HCT116 (cell line): ENCODE measurements around the gene BMP8B. TPM values are rescaled to one million over a fixed set of nuclear protein-coding genes. Genes with fewer than 3 reads are reported as not detected.

Source experiments
- ATAC-seq: fragments of 200-7000 bp; cut with Tn5 transposase; 2 replicates; pipeline ENCODE4 v1.9.1; 2020; ENCODE audit warnings: mild to moderate bottlenecking, moderate library complexity
- BruUV-seq: library from RNA; stranded (reverse); fragments of 400-500 nt; replicated peaks from 2 replicates; lab custom pipeline; 2021; lab: Mats Ljungman, UMichigan
- CTCF ChIA-PET: fragments of 300-600 bp; sonication (Branson Sonifier 250); formaldehyde crosslinking; loops from one replicate; lab custom pipeline; 2021; ENCODE audit warnings: antibody characterized with exemption; lab: Charles Lee
- POLR2A ChIA-PET: fragments of 300-600, 350-600 bp; sonication (Branson Sonifier 250); formaldehyde crosslinking; loops from one replicate; lab custom pipeline; 2021; ENCODE audit warnings: antibody characterized with exemption; lab: Charles Lee
- RAD21 ChIA-PET, 2 experiments: fragments of 300-600 bp; sonication (Branson Sonifier 250); formaldehyde crosslinking; loops; one replicate each; lab custom pipeline; 2023; ENCODE audit warnings: low total read pairs in 2 of 2; ENCODE audit not compliant: uncharacterized antibody in 2 of 2, unreplicated experiment in 2 of 2, low non-redundant PET in 1 of 2; lab: Charles Lee
- DNase-seq: peaks from one replicate; pipeline ENCODE4 v3.0.0-alpha.2; 2010; ENCODE audit warnings: low read depth, low spot score
- H2AFZ ChIP-seq: fragments of 200-600 bp; shearing (Covaris generic), sonication (generic); 2 replicates; pipeline ENCODE4 v1.6.1; 2017; ENCODE audit warnings: low read depth, mixed run types, mixed read lengths, antibody characterized with exemption, low read length; ENCODE audit not compliant: poor library complexity, severe bottlenecking
- H3K27ac ChIP-seq: 2 replicates; pipeline ENCODE4 v1.5.1; 2012; ENCODE audit warnings: low read depth, low read length
- H3K27me3 ChIP-seq: fragments of 200-600 bp; sonication (generic); 2 replicates; pipeline ENCODE4 v1.6.1; 2016; ENCODE audit warnings: mixed run types, low read length, mixed read lengths; ENCODE audit not compliant: insufficient read depth
- H3K36me3 ChIP-seq, 2 experiments: fragments of 200-500 bp in 1 of 2; fragments of 200-600 bp in 1 of 2; sonication (Bioruptor generic) in 1 of 2; sonication (generic) in 1 of 2; 2 replicates each; pipeline versions ENCODE4 v1.5.1 to v1.6.1; 2014 to 2016; ENCODE audit warnings: low read length in 2 of 2, inconsistent platforms in 1 of 2, mixed read lengths in 1 of 2, mixed run types in 1 of 2; ENCODE audit not compliant: insufficient read depth in 2 of 2, control insufficient read depth in 1 of 2
- H3K4me1 ChIP-seq, 2 experiments: fragments of 200-600 bp in 1 of 2; sonication (generic) in 1 of 2; 2 replicates each; pipeline versions ENCODE4 v1.5.1 to v1.6.1; 2012 to 2017; ENCODE audit warnings: low read length in 2 of 2, inconsistent platforms in 1 of 2, mild to moderate bottlenecking in 1 of 2, mixed read lengths in 1 of 2, mixed run types in 1 of 2, moderate library complexity in 1 of 2; ENCODE audit not compliant: insufficient read depth in 2 of 2, control insufficient read depth in 1 of 2
- H3K4me2 ChIP-seq: fragments of 200-600 bp; sonication (generic); 2 replicates; pipeline ENCODE4 v1.6.1; 2017; ENCODE audit warnings: mixed run types, low read length, mixed read lengths
- H3K4me3 ChIP-seq, 2 experiments: fragments of 200-600 bp in 1 of 2; sonication (generic) in 1 of 2; replicated peaks in 1 of 2; 2 replicates each; pipeline ENCODE4 v1.5.1; 2011 to 2016; ENCODE audit warnings: low read length in 2 of 2, control low read depth in 1 of 2, low read depth in 1 of 2, mild to moderate bottlenecking in 1 of 2, mixed read lengths in 1 of 2, mixed run types in 1 of 2
- H3K79me2 ChIP-seq: fragments of 200-600 bp; sonication (generic); 2 replicates; pipeline ENCODE4 v1.6.1; 2017; ENCODE audit warnings: mild to moderate bottlenecking, mixed run types, low read length, moderate library complexity, mixed read lengths; ENCODE audit not compliant: insufficient read depth
- H3K9ac ChIP-seq: fragments of 200-600 bp; sonication (generic); 2 replicates; pipeline ENCODE4 v1.6.1; 2016; ENCODE audit warnings: low read length, mixed read lengths
- H3K9me2 ChIP-seq: fragments of 200-600 bp; sonication (generic), shearing (Covaris generic); 2 replicates; pipeline ENCODE4 v1.6.1; 2017; ENCODE audit warnings: mixed run types, mild to moderate bottlenecking, moderate library complexity; ENCODE audit not compliant: insufficient read depth
- H3K9me3 ChIP-seq, 2 experiments: fragments of 200-500 bp in 1 of 2; fragments of 200-600 bp in 1 of 2; sonication (Bioruptor generic) in 1 of 2; sonication (generic) in 1 of 2; 2 replicates each; pipeline ENCODE4 v1.6.1; 2014 to 2017; ENCODE audit warnings: low read length in 2 of 2, mixed read lengths in 2 of 2, inconsistent platforms in 1 of 2, low read depth in 1 of 2, mild to moderate bottlenecking in 1 of 2, mixed run types in 1 of 2, moderate library complexity in 1 of 2; ENCODE audit not compliant: control insufficient read depth in 1 of 2, insufficient read depth in 1 of 2
- H4K20me1 ChIP-seq: fragments of 200-600 bp; sonication (generic), shearing (Covaris generic); 2 replicates; pipeline ENCODE4 v1.6.1; 2017; ENCODE audit warnings: mixed run types, mild to moderate bottlenecking, moderate library complexity; ENCODE audit not compliant: insufficient read depth
- ATF3 ChIP-seq: IDR thresholded peaks from 2 replicates; pipeline ENCODE4 v1.6.1; 2012
- CBX3 ChIP-seq: IDR thresholded peaks from 2 replicates; pipeline ENCODE4 v1.6.1; 2012; ENCODE audit warnings: low read depth
- CEBPB ChIP-seq: IDR thresholded peaks from 2 replicates; pipeline ENCODE4 v1.6.1; 2012; ENCODE audit warnings: low read depth
- EGR1 ChIP-seq: IDR thresholded peaks from 2 replicates; pipeline ENCODE4 v1.6.1; 2012; ENCODE audit warnings: low read depth
- ELF1 ChIP-seq: IDR thresholded peaks from 2 replicates; pipeline ENCODE4 v1.6.1; 2012; ENCODE audit warnings: low read depth, borderline replicate concordance
- EZH2 ChIP-seq: fragments of 200-600 bp; sonication (generic); IDR thresholded peaks from 2 replicates; pipeline ENCODE4 v1.6.1; 2017; ENCODE audit warnings: antibody characterized with exemption, mixed run types
- EZH2phosphoT487 ChIP-seq: fragments of 200-600 bp; IDR thresholded peaks from 2 replicates; pipeline ENCODE4 v1.6.1; 2018; ENCODE audit warnings: antibody characterized with exemption, borderline replicate concordance
- FOSL1 ChIP-seq: IDR thresholded peaks from 2 replicates; pipeline ENCODE4 v1.6.1; 2012; ENCODE audit warnings: low read depth
- JUND ChIP-seq: IDR thresholded peaks from 2 replicates; pipeline ENCODE4 v1.6.1; 2012
- POLR2A ChIP-seq: IDR thresholded peaks from 2 replicates; pipeline ENCODE4 v1.7.0; 2011; ENCODE audit warnings: borderline replicate concordance; ENCODE audit not compliant: insufficient read depth, insufficient read length; ENCODE audit errors: extremely low read depth
- POLR2AphosphoS5 ChIP-seq: IDR thresholded peaks from 2 replicates; pipeline ENCODE4 v1.6.1; 2011; ENCODE audit warnings: mild to moderate bottlenecking, low read depth, low read length, moderate library complexity
- RAD21 ChIP-seq: IDR thresholded peaks from 2 replicates; pipeline ENCODE4 v1.6.1; 2012; ENCODE audit warnings: low read depth, mild to moderate bottlenecking
- REST ChIP-seq: IDR thresholded peaks from 2 replicates; pipeline ENCODE4 v1.6.1; 2012; ENCODE audit warnings: low read depth
- SP1 ChIP-seq: IDR thresholded peaks from 2 replicates; pipeline ENCODE4 v1.6.1; 2012; ENCODE audit warnings: low read depth
- TCF7L2 ChIP-seq: IDR thresholded peaks from 2 replicates; pipeline ENCODE4 v1.7.0; 2011; ENCODE audit warnings: borderline replicate concordance, inconsistent platforms; ENCODE audit not compliant: insufficient read depth, insufficient read length; ENCODE audit errors: extremely low read depth
- ZNF274 ChIP-seq: fragments of 200-500 bp; sonication (Bioruptor generic); IDR thresholded peaks from 2 replicates; pipeline ENCODE4 v1.6.1; 2014; ENCODE audit warnings: mild to moderate bottlenecking, low read depth, low read length, inconsistent platforms
- intact Hi-C: fragments of 100-400 bp; cut with micrococcal nuclease; formaldehyde crosslinking; loops from 2 replicates; pipeline ENCODE4 v1.10.0; 2022
- total RNA-seq: library from RNA; stranded (reverse); gene quantifications from one replicate; pipeline ENCODE4 v1.2.1, GENCODE V29; 2021; ENCODE audit not compliant: unreplicated experiment

The BMP8B gene
- total RNA-seq, 1 experiment from 2014 or later: 9.5 TPM

GRCh38 chr1:39818482-39818881 is 29.8 kb upstream of the BMP8B start:
- Histone ChIP-seq H3K27ac (no peak overlapping the region), H3K27me3 (no peaks in the 10 kb centered on the region), H3K4me3 (no peak overlapping the region), H3K4me1 (peaks cover 0 to 15% of the 10 kb centered on the region in 2 experiments; a peak in 3 of 4 replicates), H3K9me2 (no peaks in the 10 kb centered on the region), H3K36me3 (no peaks in the 10 kb centered on the region), H3K9ac (no peak overlapping the region), H4K20me1 (no peaks in the 10 kb centered on the region), H3K4me2 (no peak overlapping the region), H3K9me3 (no peaks in the 10 kb centered on the region), H3K79me2 (no peaks in the 10 kb centered on the region), H2AFZ (no peak overlapping the region)
- DNase-seq: no peak
- ChIA-PET POLR2A (no interaction called here), CTCF (interaction anchor here (2.7 kb wide), 1 partner anchor 83 kb away, joined by 21 read pairs; the partner anchor contains the start of gene MYCL), RAD21 (no interaction called here)
- no peak for ATAC-seq
- no TSS peak for BruUV-seq
- intact Hi-C loops: loop anchor here (10.0 kb wide), 1 partner anchor 516 kb away; no protein-coding TSS in a partner anchor
- no peak for TF ChIP-seq EZH2
- TF ChIP-seq POLR2AphosphoS5: no peak
- TF ChIP-seq CBX3: no peak
- TF ChIP-seq ATF3: no peak
- TF ChIP-seq EZH2phosphoT487: no peak
- TF ChIP-seq ELF1: no peak
- TF ChIP-seq SP1: no peak
- no peak for TF ChIP-seq POLR2A
- no peak for TF ChIP-seq REST
- no peak for TF ChIP-seq FOSL1
- TF ChIP-seq JUND: no peak
- TF ChIP-seq TCF7L2: no peak
- TF ChIP-seq ZNF274: no peak
- no peak for TF ChIP-seq CEBPB
- no peak for TF ChIP-seq RAD21
- no peak for TF ChIP-seq EGR1
